Muscle layer of duodenum (tissue), 2 donors: ENCODE results near the gene KANK3.
"Not testable (repeated sequence)": the region's sequence is repeated elsewhere in the genome, so short reads cannot be mapped to it uniquely, and the experiment has no call there.

Source experiments
- H3K27ac ChIP-seq: one replicate; pipeline ENCODE4 v1.7.0; 2013; ENCODE audit warnings: mild to moderate bottlenecking, low read length
- H3K27me3 ChIP-seq: one replicate; pipeline ENCODE4 v1.7.0; 2013; ENCODE audit warnings: low read depth, mild to moderate bottlenecking, control low read depth, low read length
- H3K36me3 ChIP-seq, 2 donors: one replicate each; pipeline ENCODE4 v1.7.0; 2013; ENCODE audit warnings: low read length in 2 of 2, control low read depth in 1 of 2, mild to moderate bottlenecking in 1 of 2; ENCODE audit not compliant: insufficient read depth in 2 of 2, control insufficient read depth in 1 of 2
- H3K4me1 ChIP-seq, 2 donors: one replicate each; pipeline ENCODE4 v1.7.0; 2013; ENCODE audit warnings: low read length in 2 of 2, mild to moderate bottlenecking in 2 of 2, control low read depth in 1 of 2, moderate library complexity in 1 of 2; ENCODE audit not compliant: insufficient read depth in 2 of 2, control insufficient read depth in 1 of 2
- H3K4me3 ChIP-seq, 2 donors: one replicate each; pipeline ENCODE4 v1.7.0; 2013; ENCODE audit warnings: low read length in 2 of 2, low read depth in 1 of 2, mild to moderate bottlenecking in 1 of 2
- H3K9me3 ChIP-seq, 2 donors: one replicate each; pipeline ENCODE4 v1.7.0; 2013; ENCODE audit warnings: low read length in 2 of 2, control low read depth in 1 of 2, mild to moderate bottlenecking in 1 of 2; ENCODE audit not compliant: control insufficient read depth in 1 of 2
- donor health status: healthy.

The KANK3 gene

DNA sequence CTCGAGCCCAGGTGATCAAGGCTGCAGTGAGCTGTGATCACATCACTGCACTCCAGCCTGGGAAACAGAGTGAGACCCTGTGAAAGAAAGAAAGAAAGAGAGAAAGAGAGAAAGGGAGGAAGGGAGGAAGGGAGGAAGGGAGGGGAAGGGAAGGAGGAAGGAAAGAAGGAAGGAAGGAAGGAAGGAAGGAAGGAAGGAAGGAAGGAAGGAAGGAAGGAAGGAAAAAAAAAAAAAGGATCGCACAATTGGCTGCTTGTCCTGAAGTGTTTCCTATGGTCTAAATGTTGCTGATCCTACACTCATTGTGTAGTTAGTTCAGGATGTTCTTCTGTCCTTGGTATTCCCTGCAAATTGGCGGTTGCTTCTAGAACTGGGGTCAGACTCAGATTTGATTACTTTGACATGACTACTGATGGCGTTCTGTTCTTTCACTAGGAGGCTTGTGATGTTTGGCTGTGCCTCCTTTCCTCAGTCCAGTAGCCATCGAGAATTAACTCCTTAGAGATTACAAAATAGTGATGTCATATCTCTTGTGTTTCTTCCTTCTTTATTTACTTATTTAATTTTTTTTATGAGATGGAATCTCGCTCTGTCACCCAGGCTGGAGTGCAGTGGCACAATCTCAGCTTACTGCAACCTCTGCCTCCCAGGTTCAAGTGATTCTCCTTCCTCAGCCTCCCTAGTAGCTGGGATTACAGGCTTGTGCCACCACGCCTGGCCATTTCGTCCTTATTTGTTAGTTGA is 6.7 kb upstream of the KANK3 start:
- H3K4me3 ChIP-seq, H3K9me3 ChIP-seq, H3K36me3 ChIP-seq, H3K27me3 ChIP-seq, H3K4me1 ChIP-seq, H3K27ac ChIP-seq: not testable (repeated sequence)

DNA sequence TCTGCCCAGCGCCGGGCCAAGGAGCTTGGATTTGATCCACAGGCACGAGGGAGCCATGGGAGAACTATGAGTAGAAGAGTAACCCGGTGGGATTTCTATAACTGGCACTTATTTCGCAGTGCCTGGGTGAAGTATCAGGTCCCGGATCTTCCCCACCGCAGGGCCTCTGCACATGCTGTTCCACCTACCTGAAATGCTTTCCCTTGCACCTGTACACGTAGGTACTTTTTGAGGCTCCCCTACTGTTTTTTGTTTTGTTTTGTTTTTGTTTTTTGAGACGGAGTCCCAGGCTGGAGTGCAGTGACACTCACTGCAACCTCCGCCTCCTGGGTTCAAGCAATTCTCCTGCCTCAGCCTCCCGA is 402 bp upstream of the KANK3 start:
- H3K36me3 ChIP-seq = no peaks in the 10 kb centered on the region
- peak overlapping the region in 1 of 2 donors; percentile 57 for H3K4me3 ChIP-seq
- no peak overlapping the region for H3K27ac ChIP-seq
- H3K9me3 ChIP-seq = no peaks in the 10 kb centered on the region
- no peaks in the 10 kb centered on the region for H3K27me3 ChIP-seq
- H3K4me1 ChIP-seq = peaks cover 0 to 7% of the 10 kb centered on the region in 2 donors

DNA sequence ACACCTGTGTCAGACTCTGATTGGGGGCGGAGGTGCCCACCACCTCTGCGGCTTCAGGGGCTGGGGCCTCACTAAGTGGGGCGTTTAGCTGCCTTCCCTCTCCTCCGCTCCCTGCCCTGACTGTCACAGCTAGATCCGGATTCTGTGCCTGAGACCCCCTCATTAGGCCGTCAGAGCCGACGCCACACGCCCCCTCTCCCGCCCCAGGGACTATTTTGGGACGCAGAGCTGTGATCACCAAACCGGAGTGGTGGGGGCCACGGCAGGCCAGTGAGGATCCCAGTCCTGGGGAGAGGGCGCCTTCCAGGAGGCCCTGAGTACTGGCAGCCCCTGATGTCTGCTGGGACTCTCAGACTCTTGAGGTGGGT is 762 bp downstream of the KANK3 start:
- Histone ChIP-seq H3K36me3 (no peaks in the 10 kb centered on the region), H3K27me3 (no peaks in the 10 kb centered on the region), H3K4me3 (no peak overlapping the region), H3K27ac (no peak overlapping the region), H3K9me3 (no peaks in the 10 kb centered on the region), H3K4me1 (peaks cover 0 to 7% of the 10 kb centered on the region in 2 donors)

DNA sequence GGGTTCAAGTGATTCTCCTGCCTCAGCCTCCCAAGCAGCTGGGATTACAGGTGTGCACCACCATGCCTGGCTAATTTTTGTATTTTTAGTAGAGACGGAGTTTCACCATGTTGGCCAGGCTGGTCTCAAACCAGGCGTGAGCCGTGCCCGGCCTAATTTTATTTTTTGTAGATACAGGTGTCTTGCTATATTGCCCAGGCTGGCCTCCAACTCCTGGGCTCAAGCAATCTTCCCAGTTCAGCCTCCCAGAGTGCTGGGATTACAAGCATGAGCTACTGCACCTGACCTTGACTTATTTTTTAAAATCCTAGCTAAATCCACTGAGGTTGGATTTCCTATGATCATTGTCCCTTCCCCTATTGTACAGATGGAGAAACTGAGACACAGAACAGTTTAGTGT is 1.6 kb downstream of the KANK3 start:
- not testable (repeated sequence) for H3K27me3 ChIP-seq, H3K4me3 ChIP-seq, H3K36me3 ChIP-seq, H3K9me3 ChIP-seq, H3K27ac ChIP-seq
- peaks cover 0 to 10% of the 10 kb centered on the region in 2 donors for H3K4me1 ChIP-seq

DNA sequence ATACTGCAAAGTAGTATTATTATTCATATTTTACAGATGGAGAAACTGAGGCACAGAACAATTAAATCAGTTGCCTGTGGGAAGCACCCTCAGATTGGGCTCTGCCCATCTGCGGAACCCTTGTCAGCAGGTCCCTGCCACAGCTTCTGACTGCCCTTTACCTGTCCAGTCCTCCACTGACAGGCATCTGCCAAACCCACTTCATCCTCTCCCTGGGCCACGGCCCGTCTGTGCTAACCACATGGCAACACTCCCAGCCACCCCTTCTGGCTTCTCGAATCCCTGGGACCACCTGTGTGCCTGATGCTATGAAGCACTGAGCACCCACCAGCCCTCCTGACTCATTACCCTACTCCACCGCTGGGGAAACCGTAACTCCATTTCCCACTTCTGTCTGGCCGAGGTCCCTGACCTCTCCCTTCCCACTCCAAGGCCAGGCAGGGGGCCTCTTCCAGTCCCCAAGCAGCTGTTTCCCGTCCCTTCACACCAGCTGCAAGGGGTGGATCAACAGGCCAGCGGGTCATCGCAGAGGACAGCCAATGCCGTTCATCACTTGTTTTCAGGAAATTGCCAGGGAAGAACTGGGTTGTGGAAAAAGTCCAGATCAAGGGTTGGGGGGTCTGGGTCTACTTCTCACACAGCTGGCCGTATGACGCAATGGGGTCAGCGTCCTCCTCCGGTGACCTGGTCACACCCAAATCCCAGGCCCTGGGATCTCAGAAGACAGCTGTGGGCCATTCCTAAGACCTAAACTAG is 2.5 kb downstream of the KANK3 start:
- peaks cover 0 to 16% of the 10 kb centered on the region in 2 donors for H3K4me1 ChIP-seq
- H3K27ac ChIP-seq = no peak overlapping the region
- H3K9me3 ChIP-seq = no peaks in the 10 kb centered on the region
- peaks cover 4% of the 10 kb centered on the region for H3K27me3 ChIP-seq
- no peaks in the 10 kb centered on the region for H3K36me3 ChIP-seq
- H3K4me3 ChIP-seq = no peak overlapping the region

DNA sequence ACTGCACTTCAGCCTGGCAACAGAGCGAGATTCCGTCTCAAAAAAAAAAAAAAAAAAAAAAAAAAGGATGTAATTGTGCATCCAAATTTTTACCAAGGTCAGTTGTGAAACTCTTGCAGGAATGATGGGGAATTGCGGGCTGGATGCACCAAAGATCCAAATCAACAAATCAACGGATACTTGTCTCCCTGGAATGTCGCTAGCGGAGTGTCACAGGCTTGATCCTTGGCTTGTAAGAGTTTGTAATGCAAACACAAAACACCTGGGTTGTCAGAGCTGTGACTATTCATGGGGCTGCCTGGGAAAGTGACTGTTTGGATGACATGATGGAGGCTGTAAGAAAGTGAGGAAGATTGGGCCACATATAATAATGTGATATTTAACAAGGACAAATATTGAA is 4.2 kb downstream of the KANK3 start:
- H3K27me3 ChIP-seq = peaks cover 11% of the 10 kb centered on the region

DNA sequence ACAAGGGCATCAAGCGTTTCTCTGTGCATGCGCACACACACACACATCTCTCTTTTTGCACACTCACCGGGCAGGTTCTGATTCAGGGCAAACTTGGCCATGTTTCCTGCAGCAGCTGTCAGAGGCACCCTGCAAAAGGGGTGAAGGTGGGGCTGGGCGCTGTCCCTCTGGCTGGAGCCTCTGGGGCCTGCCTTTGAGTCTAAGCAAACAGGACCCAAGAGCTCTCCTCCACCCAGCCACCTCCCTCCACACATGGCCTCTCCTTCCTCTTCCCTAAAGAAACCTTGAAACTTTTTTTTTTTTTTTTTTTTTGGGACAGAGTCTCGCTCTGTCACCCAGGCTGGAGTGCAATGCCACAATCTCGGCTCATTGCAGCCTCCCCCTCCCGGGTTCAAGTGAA is 5.3 kb downstream of the KANK3 start:
- H3K36me3 ChIP-seq = no peaks in the 10 kb centered on the region
- H3K27me3 ChIP-seq = peaks cover 21% of the 10 kb centered on the region
- H3K9me3 ChIP-seq = no peaks in the 10 kb centered on the region
- no peak overlapping the region for H3K27ac ChIP-seq
- peaks cover 0 to 36% of the 10 kb centered on the region in 2 donors for H3K4me1 ChIP-seq
- H3K4me3 ChIP-seq = no peak overlapping the region

More for the DNA sequence above, 4.2 kb downstream of the KANK3 start:
- H3K4me1 ChIP-seq = peaks cover 0 to 33% of the 10 kb centered on the region in 2 donors
- H3K9me3 ChIP-seq = no peaks in the 10 kb centered on the region
- H3K36me3 ChIP-seq = no peaks in the 10 kb centered on the region
- no peak overlapping the region for H3K27ac ChIP-seq
- no peak overlapping the region for H3K4me3 ChIP-seq

DNA sequence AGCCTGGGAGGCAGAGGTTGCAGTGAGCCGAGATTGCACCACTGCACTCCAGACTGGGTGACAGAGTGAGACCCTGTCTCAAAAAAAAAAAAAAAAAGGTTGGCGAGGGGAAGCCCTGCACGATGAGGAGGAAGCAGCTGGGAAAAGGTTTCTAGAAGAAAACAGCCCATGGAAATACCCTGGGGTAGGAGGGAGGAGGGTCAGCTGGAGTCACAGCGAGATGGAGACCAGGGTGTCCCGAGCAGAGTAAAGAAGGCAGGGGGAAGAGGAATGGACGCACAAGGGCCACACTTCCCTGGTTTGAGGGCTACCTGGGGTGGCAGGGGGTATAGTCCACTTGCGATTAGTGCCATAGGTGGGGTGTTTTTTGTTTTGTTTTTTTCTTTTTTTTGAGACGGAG is 6.4 kb downstream of the KANK3 start:
- no peaks in the 10 kb centered on the region for H3K36me3 ChIP-seq
- no peaks in the 10 kb centered on the region for H3K9me3 ChIP-seq
- H3K4me1 ChIP-seq = peaks cover 0 to 35% of the 10 kb centered on the region in 2 donors
- H3K27ac ChIP-seq = no peak overlapping the region
- peaks cover 21% of the 10 kb centered on the region for H3K27me3 ChIP-seq
- H3K4me3 ChIP-seq = no peak overlapping the region

DNA sequence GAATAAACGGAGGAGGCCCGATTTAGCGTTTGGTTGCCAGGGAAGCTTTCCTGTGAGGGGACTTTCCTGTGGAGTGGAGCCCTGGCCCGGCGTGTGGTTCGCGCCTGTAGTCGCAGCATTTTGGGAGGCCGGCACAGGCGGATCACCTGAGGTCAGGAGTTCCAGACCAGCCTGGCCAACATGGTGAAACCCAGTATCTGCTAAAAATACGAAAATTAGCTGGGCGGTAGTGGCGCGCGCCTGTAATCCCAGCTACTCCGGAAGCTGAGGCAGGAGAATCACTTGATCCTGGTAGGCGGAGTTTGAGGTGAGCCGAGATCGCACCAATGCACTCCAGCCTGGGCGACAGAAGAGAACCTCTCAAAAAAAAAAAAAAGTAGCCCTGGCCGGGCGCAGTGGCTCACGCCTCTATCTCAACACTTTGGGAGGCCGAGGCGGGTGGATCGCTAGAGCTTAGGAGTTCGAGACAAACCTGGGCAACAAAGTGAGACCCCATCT is 6.9 kb downstream of the KANK3 start:
- Histone ChIP-seq H3K9me3 (no peaks in the 10 kb centered on the region), H3K4me3 (no peak overlapping the region), H3K27me3 (peaks cover 21% of the 10 kb centered on the region), H3K27ac (no peak overlapping the region), H3K4me1 (peaks cover 0 to 35% of the 10 kb centered on the region in 2 donors), H3K36me3 (no peaks in the 10 kb centered on the region)

DNA sequence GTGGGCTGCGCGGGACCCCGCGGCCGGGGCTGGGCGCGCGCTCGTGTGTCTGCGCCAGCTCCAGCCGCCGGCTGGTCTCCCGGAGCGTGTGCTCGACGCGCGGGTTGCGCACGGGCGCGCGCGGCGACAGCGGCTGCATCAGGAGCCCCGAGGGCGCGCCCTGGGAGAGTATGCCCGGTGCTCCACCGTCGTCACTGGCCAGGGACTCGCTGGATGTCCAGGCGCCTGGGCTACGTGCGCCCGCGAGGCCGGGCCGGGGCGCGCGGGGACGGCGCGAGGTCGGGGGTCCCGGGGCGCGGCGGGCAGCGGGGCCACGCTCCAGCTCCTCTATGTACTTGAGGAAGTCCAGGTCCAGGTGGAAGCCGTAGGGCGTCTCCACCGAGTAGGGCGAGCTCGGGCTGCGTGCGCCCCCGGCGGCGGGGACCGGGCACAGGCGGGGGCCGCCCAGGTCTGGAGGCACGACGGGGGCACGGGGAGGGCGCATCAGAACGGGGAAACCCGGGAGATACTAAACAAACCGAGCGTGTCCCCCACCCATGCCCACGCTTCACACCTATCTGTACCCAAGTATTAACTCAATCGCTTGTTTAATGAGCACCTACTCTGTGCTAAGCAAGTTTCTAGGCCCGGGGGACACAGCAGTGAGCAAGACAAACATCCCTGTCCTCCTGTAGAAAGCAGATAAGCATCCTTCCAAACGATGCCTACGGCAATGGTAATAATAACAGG is 7.6 kb downstream of the KANK3 start:
- H3K4me1 ChIP-seq = peaks cover 0 to 35% of the 10 kb centered on the region in 2 donors
- no peaks in the 10 kb centered on the region for H3K9me3 ChIP-seq
- no peak overlapping the region for H3K27ac ChIP-seq
- H3K4me3 ChIP-seq = peak overlapping the region in 1 of 2 donors; percentile 52
- H3K27me3 ChIP-seq = peaks cover 21% of the 10 kb centered on the region
- H3K36me3 ChIP-seq = no peaks in the 10 kb centered on the region
